Neural cell (in vitro differentiated cells): Measurements from ENCODE around the gene SNAPC2.

Experiments used
- CTCF ChIP-seq: fragments of 450-650 bp; IDR thresholded peaks from 2 replicates; pipeline ENCODE4 v1.5.1; 2014; ENCODE audit warnings: antibody characterized with exemption, mild to moderate bottlenecking, moderate library complexity; ENCODE audit not compliant: poor library complexity, severe bottlenecking
- EP300 ChIP-seq: fragments of 450-650 bp; conservative IDR thresholded peaks from 2 replicates; pipeline ENCODE4 v1.6.1; 2014; ENCODE audit warnings: antibody characterized with exemption, mild to moderate bottlenecking, moderate library complexity; ENCODE audit not compliant: poor library complexity, severe bottlenecking
- EZH2 ChIP-seq: fragments of 200-600, 300-800 bp; shearing (Covaris generic), sonication (generic); IDR thresholded peaks from 2 replicates; pipeline ENCODE4 v1.6.1; 2014; ENCODE audit warnings: antibody characterized with exemption, low read length, borderline replicate concordance, mild to moderate bottlenecking; ENCODE audit not compliant: insufficient read depth, poor library complexity, severe bottlenecking
- POLR2AphosphoS5 ChIP-seq: IDR thresholded peaks from 2 replicates; pipeline ENCODE4 v1.6.1; 2012
- REST ChIP-seq: IDR thresholded peaks from 2 replicates; pipeline ENCODE4 v1.6.1; 2012; ENCODE audit warnings: borderline replicate concordance
- TAF1 ChIP-seq: IDR thresholded peaks from 2 replicates; pipeline ENCODE4 v1.6.1; 2012; ENCODE audit warnings: low read depth

- no peak for TF ChIP-seq EZH2
- TF ChIP-seq CTCF, result no peak
- TF ChIP-seq TAF1, result no peak
- TF ChIP-seq POLR2AphosphoS5, result no peak
- TF ChIP-seq REST, result no peak
- no peak for TF ChIP-seq EP300
Observed at GRCh38 chr19:7871437-7872305, 48.5 kb upstream of the SNAPC2 start.
